CD4-positive, alpha-beta T cell (primary cell): ENCODE data around the gene ZNF438. TPM values are rescaled to one million over a fixed set of nuclear protein-coding genes. Genes with fewer than 3 reads are reported as not detected.

ENCODE experiments used
- ATAC-seq: fragments of 200-7000 bp; cut with Tn5 transposase; one replicate; pipeline ENCODE4 v1.10.0; 2022; ENCODE audit warnings: mild to moderate bottlenecking; ENCODE audit not compliant: poor library complexity
- CTCF ChIA-PET: fragments of 350-600 bp; sonication (Branson Sonifier 250); formaldehyde crosslinking; loops from one replicate; lab custom pipeline; 2021; ENCODE audit warnings: antibody characterized with exemption, inconsistent platforms; lab: Charles Lee
- POLR2A ChIA-PET: fragments of 350-600 bp; sonication (Branson Sonifier 250); formaldehyde crosslinking; loops from one replicate; lab custom pipeline; 2021; ENCODE audit warnings: antibody characterized with exemption, inconsistent platforms; lab: Charles Lee
- DNase-seq, 14 experiments: peaks; one replicate each; pipeline ENCODE4 v3.0.0-alpha.2; 2013 to 2020; ENCODE audit warnings: mixed read lengths in 2 of 14
- H3K27ac ChIP-seq, 2 donors: one replicate each; pipeline versions ENCODE4 v1.5.1 to v1.7.0; 2013; ENCODE audit warnings: low read length in 2 of 2, low read depth in 1 of 2, mild to moderate bottlenecking in 1 of 2
- H3K27me3 ChIP-seq, 2 experiments: 1 replicate in 1 of 2; 2 replicates in 1 of 2; pipeline versions ENCODE4 v1.6.1 to v1.7.0; 2013; ENCODE audit warnings: low read length in 2 of 2, control low read depth in 1 of 2, mild to moderate bottlenecking in 1 of 2, moderate library complexity in 1 of 2; ENCODE audit not compliant: insufficient read depth in 2 of 2, control insufficient read depth in 1 of 2
- H3K36me3 ChIP-seq: one replicate; pipeline ENCODE4 v1.6.1; 2013; ENCODE audit warnings: low read length, control low read depth; ENCODE audit not compliant: insufficient read depth
- H3K4me1 ChIP-seq: one replicate; pipeline ENCODE4 v1.6.1; 2013; ENCODE audit warnings: low read length, control low read depth; ENCODE audit not compliant: insufficient read depth
- H3K4me3 ChIP-seq: one replicate; pipeline ENCODE4 v1.5.1; 2013; ENCODE audit warnings: mild to moderate bottlenecking, low read length, moderate library complexity
- H3K9me3 ChIP-seq, 2 experiments: 1 replicate in 1 of 2; 2 replicates in 1 of 2; pipeline versions ENCODE4 v1.6.1 to v1.7.0; 2013; ENCODE audit warnings: low read length in 2 of 2, mild to moderate bottlenecking in 2 of 2, control low read depth in 1 of 2, moderate library complexity in 1 of 2; ENCODE audit not compliant: control insufficient read depth in 1 of 2, insufficient read depth in 1 of 2
- H3K27ac Mint-ChIP-seq: one replicate; pipeline ENCODE4 v1.8.0; 2020; ENCODE audit warnings: mixed read lengths
- H3K27me3 Mint-ChIP-seq: one replicate; pipeline ENCODE4 v1.8.0; 2021; ENCODE audit warnings: mixed read lengths
- H3K36me3 Mint-ChIP-seq: one replicate; pipeline ENCODE4 v1.8.0; 2021; ENCODE audit warnings: low read depth, mixed read lengths
- H3K4me1 Mint-ChIP-seq: one replicate; pipeline ENCODE4 v1.8.0; 2021; ENCODE audit warnings: low read depth, mixed read lengths
- H3K4me3 Mint-ChIP-seq: one replicate; pipeline ENCODE4 v1.8.0; 2020; ENCODE audit warnings: mild to moderate bottlenecking, mixed read lengths
- H3K9me3 Mint-ChIP-seq: one replicate; pipeline ENCODE4 v1.8.0; 2020; ENCODE audit warnings: mixed read lengths
- CTCF ChIP-seq: fragments of 200-600 bp; IDR thresholded peaks from one replicate; pipeline ENCODE4 v1.8.0; 2022; ENCODE audit warnings: antibody characterized with exemption, mild to moderate bottlenecking
- intact Hi-C, 2 experiments: fragments of 100-400 bp; cut with DNase I in 1 of 2; cut with micrococcal nuclease in 1 of 2; formaldehyde crosslinking; loops; one replicate each; pipeline versions ENCODE4 v1.15.1 to v1.9.0; 2023 to 2025; cut with DNase I, micrococcal nuclease
- total RNA-seq, 174 experiments: library from RNA in 2 of 174; stranded (reverse) in 2 of 174; gene quantifications; one replicate each; pipeline ENCODE4 v1.2.3 and lab custom pipeline; 2021 to 2026

ZNF438 gene
- total RNA-seq, 2 experiments from 2014 or later: 1.9 to 2.0 TPM

GRCh38 chr10:30855131-30855530, 176.5 kb downstream of the ZNF438 start:
- no peaks in the 10 kb centered on the region for H3K36me3 ChIP-seq
- no peaks in the 10 kb centered on the region for H3K9me3 Mint-ChIP-seq
- ChIA-PET CTCF (no interaction called here), POLR2A (no interaction called here)
- no peaks in the 10 kb centered on the region for H3K27me3 ChIP-seq
- no peak for TF ChIP-seq CTCF
- H3K4me3 ChIP-seq: no peak overlapping the region
- intact Hi-C loops: no loop called here
- H3K27ac ChIP-seq: no peak overlapping the region
- no peaks in the 10 kb centered on the region for H3K27me3 Mint-ChIP-seq
- ATAC-seq (no peak), DNase-seq (no peak)
- no peaks in the 10 kb centered on the region for H3K36me3 Mint-ChIP-seq
- H3K4me3 Mint-ChIP-seq: no peak overlapping the region
- H3K9me3 ChIP-seq: no peaks in the 10 kb centered on the region
- peaks cover 4% of the 10 kb centered on the region for H3K4me1 Mint-ChIP-seq
- H3K4me1 ChIP-seq: no peaks in the 10 kb centered on the region
- no peak overlapping the region for H3K27ac Mint-ChIP-seq

- Histone ChIP-seq H3K36me3 (no peaks in the 10 kb centered on the region), H3K4me3 (no peak overlapping the region), H3K27me3 (no peaks in the 10 kb centered on the region), H3K27ac (no peak overlapping the region), H3K4me1 (no peaks in the 10 kb centered on the region), H3K9me3 (no peaks in the 10 kb centered on the region)
- DNase-seq (no peak), ATAC-seq (no peak)
- no peaks in the 10 kb centered on the region for H3K36me3 Mint-ChIP-seq
- no peaks in the 10 kb centered on the region for H3K27me3 Mint-ChIP-seq
- H3K27ac Mint-ChIP-seq: no peak overlapping the region
- H3K4me1 Mint-ChIP-seq: peaks cover 4% of the 10 kb centered on the region
- no peaks in the 10 kb centered on the region for H3K9me3 Mint-ChIP-seq
- ChIA-PET POLR2A (no interaction called here), CTCF (no interaction called here)
- intact Hi-C loops: no loop called here
- TF ChIP-seq CTCF: no peak
- H3K4me3 Mint-ChIP-seq: no peak overlapping the region
Measured at GRCh38 chr10:30854656-30855055, 177.0 kb downstream of the ZNF438 start.

GRCh38 chr10:30853066-30853465, 178.6 kb downstream of the ZNF438 start:
- Mint-ChIP-seq H3K4me1 (peaks cover 14% of the 10 kb centered on the region), H3K9me3 (no peaks in the 10 kb centered on the region), H3K27ac (no peak overlapping the region), H3K36me3 (no peaks in the 10 kb centered on the region), H3K4me3 (no peak overlapping the region), H3K27me3 (no peaks in the 10 kb centered on the region)
- Histone ChIP-seq H3K27me3 (no peaks in the 10 kb centered on the region), H3K36me3 (no peaks in the 10 kb centered on the region), H3K4me1 (no peaks in the 10 kb centered on the region), H3K27ac (no peak overlapping the region), H3K9me3 (no peaks in the 10 kb centered on the region), H3K4me3 (no peak overlapping the region)
- intact Hi-C loops: no loop called here
- DNase-seq (no peak), ATAC-seq (no peak)
- ChIA-PET CTCF (no interaction called here), POLR2A (no interaction called here)
- no peak for TF ChIP-seq CTCF
